NCI-H526 (cell line): ENCODE results near the gene GART.
"Not testable (repeated sequence)": the region's sequence is repeated elsewhere in the genome, so short reads cannot be mapped to it uniquely, and the experiment has no call there.

Experiments used
- DNase-seq, 2 experiments: peaks; one replicate each; lab custom pipeline; 2025; lab: John Stamatoyannopoulos, UW

Gene GART

DNA sequence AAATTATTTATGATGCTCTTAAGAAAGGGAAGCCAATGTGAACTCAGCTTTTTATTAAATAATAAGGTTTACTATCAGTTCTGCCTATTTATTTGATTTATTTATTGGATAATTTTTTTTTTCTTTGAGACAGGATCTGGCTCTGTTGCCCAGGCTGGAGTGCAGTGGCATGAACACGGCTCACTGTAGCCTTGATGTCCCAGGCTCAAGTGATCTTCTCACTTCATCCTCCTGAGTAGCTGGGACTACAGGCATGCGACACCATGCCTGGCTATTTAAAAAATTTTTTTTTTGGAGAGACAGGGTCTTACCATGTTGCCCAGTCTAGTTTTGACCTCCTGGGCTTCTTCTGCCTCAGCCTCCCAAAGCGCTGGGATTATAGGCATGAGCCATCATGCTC, 29.4 kb downstream of the GART start:
- no peak for DNase-seq

DNA sequence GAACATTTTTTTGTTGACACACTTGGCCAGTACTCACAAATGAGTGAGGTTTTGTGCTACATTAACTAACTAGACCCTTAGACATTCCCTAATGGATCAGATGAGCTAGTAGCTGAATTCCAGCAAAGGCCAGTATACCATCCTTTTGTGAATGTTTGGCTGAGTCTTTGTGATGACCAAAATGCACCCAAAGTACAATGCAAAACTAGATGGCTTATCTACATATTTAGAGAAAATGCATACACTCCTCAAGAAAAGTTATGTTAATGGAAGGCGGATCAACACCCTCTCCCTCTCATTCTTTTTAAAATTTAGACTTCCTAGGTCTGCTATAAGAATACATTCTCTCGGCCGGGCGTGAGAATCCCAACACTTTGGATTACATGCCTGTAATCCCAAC, 30.3 kb downstream of the GART start:
- no peak for DNase-seq

DNA sequence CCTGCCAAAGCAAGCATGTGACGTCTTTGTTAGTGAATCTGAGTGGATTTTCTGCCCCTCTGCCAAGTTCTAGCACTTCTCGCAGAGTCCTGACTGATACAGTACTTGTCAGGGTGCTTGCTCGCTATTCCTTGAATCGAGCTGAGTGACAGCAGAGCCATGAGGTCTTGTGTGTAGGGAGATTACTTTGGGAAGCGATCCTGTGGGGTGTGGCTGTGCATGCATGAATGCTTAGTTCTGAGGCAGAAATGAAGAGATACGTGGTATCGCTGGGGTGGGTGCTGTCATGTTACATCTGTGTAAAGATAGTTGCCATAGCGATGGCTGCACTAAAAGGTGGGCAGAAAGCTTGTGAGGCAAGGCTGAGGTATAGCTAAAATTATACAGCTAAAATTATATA, 31.1 kb downstream of the GART start:
- no peak for DNase-seq

DNA sequence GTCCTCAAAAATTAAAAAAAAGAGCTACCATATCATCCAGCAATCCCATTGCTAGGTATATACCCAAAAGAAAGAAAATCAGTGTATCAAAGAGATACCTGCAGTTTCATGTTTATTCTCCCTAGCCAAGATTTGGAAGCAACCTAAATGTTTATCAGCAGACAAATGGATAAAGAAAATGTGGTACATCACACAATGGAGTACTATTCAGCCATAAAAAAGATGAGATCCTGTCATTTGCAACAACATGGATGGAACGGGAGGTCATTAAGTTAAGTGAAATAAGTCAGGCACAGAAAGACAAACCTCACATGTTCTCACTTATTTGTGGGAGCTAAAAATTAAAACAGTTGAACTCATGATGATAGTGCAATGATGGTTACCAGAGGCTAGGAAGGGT, 34.9 kb downstream of the GART start:
- not testable (repeated sequence) for DNase-seq

DNA sequence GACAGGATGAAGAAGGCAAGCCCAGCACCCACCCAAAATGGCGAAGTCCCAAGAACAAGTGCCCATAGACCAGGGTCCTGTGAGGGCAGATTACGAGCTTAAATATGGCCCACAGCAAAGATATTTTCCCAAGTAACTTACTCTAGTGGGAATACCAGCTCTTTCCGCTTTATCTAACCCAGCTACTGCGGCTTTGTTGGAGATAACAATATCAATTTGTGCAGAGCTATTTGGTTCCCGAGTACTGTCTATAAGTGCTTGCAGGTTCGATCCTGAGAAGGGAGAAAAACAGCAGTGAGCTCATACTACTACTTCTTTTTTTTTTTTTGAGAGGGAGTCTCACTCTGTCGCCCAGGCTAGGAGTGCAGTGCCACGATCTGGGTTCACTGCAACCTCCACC, 36.1 kb downstream of the GART start:
- no peak for DNase-seq

DNA sequence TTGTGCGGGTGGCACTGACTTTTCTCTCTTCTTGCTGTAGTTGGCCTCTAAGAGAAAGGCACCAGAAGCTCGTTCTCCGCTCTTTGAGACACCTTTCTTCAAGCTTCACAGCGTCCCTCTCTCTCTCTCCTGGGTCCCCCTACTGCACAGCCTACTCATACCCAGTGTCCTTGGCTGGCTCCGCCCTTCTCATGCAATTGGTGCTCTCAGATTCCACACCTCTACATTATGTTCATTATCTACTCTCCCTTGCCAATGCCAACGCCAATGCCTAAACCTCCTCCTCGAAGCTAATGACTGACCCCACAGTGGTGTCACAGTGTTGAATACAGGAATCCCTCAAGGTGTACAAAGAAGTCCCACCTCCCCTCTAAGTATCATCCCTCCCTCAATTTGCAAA, 45.6 kb downstream of the GART start:
- DNase-seq, result no peak

DNA sequence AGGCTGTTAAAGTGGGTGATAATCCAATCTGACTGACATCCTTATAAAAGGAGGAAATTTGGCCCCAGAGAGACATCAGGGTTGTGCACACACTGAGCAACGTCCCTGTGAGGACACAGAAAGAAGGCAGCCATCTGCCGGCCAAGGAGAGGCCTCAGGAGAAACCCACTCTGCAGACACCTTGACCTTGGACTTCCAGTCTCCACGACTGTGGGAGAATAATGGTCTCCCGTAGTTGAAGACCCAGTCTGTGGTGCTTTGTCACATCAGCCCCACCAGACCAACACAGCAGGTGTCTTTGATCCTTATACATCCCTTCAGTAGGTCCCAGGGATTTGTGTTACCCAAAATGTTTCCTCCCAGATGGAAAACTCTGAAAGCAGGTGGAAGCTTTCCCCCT, 46.2 kb downstream of the GART start:
- no peak for DNase-seq

DNA sequence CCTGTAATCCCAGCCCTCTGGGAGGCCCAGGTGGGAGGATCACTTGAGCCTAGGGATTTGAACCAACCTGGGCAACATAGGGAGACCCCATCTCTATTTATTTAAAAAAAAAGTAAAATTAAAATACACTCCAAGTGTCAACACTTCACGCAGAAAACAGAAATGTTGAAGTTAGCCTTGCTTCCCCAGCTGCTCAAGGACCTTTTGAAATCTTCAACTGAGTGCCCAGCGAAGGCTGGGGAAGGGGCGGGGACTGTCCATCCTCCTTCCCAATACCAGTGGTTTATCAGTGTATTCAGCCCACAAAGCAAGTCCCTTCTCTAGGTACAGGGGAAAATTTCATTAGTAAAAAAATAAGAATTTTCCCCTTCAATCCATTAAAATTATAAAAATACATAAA, 48.2 kb downstream of the GART start:
- no peak for DNase-seq

DNA sequence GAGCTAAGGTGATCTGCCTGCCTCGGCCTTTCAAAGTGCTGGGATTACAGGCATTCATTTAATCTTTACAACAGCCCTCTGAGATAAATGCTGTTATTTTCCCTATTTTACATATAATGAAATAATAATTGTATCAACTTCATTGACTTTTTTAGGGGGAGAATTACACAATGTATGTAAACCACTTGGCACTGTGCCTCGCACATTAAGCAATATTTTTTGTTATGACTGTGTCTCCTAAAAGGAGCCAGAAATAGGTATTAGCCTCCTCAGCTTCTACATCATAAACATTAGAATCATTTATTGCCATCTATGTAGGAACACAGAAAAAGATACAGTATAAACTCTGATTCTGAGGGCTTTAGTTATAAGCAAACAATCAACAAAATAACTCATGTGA, 49.3 kb downstream of the GART start:
- DNase-seq, result no peak

DNA sequence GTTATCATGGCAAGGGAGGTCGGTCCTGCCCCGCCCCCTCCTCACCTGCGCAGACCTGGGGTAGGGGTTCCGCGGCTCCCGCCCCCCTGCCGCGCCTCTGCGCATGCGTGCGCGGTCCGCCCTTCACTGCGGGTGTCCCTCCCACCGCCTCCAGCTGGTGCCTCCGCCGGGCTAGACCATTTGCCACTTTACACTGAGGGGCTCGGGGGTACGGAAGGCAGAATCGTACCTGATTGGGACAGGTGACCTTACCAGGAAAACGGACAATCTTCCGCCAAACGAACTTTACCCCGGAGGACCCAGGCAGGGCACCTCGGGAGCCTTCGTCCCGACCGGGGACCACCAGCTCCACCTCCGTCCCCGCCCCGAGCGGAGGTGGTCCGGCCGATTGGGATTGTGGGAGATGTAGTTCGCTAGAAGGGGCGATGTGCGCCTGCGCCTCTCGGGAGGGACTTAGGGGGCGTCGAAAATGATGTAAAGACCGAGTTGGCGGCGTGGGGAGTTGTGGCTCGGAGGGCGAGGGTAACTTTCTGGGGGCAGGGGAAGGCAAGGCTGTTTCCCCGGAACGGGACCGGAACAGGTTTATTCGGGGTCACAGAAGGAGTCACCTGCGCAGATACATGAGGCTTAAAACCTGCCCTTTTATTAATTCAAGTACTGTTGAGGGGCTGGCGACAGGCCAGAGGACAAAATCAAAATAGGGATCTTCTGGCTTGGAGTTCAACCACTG, 50.4 kb downstream of the GART start, which contains the start of gene DNAJC28:
TSS of gene DNAJC28 (minus strand) at position 344 of the 730 bp plus-strand sequence. CDS start 2,323 bp downstream, outside the sequence.
- peak; percentile 88 to 94 for DNase-seq

DNA sequence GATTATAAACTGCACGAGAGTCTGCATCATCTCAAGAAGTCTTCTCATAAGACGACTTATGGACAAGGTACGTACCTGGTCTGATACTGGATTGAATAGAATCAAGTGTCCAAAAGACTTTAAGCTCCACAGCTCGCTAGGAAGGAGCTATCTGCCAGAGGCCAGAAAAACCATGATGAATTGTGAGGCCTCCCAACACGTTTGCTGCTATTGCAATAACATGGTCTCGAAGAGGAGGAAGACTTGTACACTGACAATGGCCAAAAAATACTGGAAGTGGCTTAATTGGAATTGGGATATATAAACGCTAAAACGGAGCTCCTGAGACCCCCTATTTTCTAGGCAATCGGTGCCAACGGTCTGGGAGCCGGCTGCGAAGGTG, 50.9 kb downstream of the GART start:
- no peak for DNase-seq

DNA sequence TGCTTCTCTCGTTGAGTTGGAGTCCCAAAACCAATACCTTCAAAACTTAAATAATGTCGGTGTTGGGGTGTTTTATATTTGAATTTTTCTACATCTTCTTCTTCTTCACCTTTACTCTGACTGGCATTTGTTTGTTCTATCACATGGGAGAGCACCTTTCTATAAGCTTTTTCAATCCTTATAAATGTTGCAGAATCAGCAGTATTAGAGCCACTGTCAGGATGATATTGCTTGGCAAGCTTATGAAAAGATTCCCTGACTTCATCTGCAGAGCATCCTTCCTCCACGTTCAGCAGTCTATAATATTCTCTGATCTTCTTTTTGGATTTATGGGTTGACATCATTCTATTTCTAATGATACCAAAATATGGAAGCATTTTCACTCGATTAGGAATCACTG, 53.0 kb downstream of the GART start:
- no peak for DNase-seq

DNA sequence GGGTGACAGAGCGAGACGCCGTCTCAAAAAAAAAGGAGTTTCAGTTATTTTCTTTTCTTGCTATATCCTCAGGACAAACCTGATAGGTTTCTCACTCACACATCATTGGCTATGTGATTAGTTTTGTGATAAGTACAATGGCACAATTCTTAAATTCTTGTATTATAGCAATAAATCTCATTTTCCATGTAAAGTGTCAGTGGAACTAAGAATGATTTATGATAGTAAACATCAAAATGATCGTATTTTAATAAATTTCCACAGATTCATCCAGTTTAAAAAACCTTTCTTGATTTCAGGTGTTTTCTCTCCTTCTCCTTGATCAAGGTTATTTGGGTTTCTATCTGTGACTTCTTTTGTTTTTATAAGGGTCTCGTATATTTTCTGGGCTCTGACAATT, 53.9 kb downstream of the GART start:
- DNase-seq, result no peak

DNA sequence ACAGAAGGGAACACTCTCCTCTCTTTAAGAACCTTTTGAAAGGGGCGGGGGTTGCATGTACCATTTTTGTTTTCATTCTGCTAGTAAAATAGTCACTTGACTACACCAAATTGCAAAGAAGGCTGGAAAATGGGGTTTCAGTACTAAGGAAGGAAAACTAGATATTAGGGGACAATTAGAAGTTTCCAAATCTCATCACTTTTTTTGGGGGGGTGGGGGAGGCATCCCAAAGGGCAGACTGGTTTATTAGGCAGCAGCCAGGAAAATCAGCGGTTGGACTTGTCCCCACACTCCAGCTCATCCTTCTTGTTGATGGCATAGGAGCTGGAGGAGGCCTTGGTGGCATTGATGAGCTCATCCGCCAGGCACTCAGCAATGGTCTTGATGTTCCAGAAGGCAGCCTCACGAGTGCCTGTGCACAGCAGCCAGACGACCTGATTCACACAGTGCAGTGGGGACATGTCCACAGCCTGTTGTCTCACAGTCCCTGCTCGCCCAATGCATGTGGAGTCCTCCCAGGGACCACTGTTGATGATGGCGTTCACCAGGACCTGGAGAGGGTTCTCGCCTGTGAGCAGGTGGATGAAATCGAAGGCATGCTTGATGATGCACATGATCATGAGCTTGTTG, 60.5 kb downstream of the GART start:
- no peak for DNase-seq

DNA sequence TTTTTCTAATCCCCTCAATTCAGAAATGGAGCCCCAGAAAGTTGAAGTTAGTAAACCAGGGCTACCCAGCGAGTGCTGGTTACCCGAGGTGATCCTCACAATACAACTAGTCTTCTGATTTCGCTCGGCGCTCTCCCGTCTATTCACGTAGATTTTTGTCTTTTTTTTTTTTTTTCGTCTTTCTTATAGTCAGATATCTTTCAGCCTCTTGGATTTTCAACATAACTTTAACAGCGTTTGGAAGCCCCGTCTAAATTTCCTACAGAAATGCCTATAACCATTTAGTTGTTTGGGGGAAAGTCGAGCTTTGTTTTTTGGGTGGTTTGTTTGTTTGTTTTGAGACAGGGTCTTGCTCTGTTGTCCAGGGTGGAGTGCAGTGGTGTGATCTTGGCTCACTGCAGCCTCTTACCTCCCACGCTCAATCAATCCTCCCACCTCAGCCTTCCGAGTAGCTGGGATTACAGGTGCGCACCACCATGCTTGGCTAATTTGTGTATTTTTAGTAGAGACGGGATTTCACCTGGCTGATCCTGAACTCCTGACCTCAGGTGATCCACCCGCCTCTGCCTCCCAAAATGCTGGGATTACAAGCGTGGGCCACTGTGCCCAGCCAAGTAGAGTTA, 61.3 kb downstream of the GART start:
- DNase-seq, result no peak

DNA sequence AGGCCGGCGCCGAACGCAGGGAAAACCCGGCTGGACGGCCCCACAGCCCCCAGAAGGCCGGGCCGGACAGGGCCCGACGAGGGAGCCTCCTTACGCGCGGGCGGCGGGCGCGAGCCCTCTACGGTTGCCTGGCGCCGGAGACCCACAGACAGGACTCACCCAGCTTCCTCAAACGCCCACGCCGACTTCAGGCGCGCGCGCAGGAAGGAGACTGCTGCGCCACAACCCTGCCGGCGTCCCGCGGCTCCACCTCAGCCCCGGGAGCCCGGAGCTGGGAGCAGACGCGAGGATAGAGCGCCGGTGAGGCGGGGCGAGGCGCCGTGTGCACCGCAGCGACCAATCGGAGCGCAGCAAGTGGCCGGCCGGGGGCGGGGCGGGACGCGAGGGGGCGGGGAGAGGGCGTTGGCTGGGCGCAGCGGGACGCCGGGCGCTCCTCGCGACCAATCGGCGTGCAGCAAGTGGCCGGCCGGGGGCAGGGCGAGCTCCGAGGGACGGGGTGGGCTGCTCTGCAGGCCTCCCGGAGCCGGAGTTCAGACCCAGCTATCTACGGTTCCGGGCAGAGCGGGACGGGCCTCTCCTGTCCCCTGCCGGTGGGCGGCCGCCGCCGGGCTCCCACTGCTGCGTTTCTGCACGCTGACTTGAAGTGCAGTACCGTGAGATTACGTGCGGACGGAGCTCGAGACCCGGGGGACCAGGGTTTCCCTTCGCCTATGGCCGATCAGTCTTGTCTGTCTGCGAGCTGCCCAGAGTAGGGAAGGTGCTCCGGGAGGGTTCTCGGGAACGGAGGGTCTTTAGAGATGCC, 62.0 kb downstream of the GART start, which contains the start of gene TMEM50B:
TSS of gene TMEM50B (minus strand) at position 296 of the 802 bp plus-strand sequence. CDS start 11,089 bp downstream, outside the sequence.
- peak; percentile 94 to 97 for DNase-seq

DNA sequence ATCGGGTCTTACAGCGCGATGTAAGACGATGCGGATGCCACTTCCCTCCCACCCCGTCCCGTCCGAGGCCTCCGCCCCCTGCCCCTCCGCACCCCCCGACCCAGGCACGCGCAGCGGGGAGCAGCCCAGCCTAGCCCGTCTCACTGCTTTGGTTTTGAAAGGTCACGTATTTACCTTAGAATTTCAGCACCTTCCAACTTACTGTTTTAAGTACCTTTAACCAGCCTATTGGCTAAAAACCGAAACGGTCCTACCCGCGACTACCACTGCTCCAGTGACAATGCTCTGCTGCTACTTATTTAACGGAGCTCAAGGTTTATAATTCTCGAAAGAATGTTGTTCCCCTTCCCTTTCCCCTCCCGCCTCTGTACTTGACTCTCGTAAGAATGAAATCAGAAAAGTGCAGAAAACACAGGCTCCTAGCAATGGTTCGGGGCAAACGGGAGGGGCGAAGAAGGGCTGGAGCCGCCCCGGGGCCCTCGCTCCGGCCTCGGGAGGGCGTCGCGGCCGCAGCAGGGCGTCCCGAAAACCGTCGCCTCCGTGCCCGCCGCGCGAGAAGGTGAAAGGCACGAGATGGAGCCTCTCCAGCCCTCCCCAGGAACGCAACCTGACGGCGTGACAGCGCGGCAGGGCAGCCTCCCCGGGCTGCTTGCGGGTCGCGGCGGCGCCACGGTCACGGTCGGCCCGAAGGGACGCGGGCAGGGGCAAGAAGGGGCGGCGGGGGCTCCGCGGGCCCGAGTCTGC, 62.8 kb downstream of the GART start:
- DNase-seq, result peak in 1 of 2 experiments; percentile 74

DNA sequence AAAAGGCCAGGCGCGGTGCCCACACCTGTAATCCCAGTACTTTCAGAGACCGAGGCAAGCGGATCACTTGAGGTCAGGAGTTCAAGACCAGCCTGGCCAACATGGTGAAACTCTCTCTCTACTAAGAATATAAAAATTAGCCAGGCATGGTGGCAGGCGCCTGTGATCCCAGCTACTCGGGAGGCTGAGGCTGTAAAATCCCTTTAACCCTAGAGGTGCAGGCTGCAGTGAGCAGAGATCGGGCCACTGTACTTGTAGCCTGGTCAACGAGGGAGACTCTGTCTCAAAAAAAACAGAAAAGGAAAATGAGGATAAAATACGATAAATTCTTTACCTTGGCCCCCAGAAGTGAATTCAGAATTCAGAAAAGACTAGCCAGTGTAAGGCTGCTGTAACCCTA, 63.7 kb downstream of the GART start:
- no peak for DNase-seq

DNA sequence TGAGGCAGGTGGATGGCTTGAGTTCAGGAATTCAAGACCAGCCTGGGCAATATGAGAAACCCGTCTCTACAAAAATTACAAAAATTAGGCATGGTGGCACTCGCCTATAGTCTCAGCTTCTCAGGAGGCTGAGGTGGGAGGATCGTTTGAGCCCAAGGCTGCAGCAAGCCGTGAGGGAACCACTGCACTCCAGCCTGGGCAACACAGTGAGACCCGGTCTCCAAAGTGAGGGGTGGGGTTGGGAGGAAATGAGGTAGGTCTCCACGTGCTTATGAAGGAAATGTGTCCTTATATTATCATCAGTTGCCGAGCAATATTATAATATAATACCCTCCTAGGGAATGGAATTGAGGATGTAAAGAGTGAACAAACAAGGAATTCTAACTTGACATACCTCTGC, 64.9 kb downstream of the GART start:
- no peak for DNase-seq

DNA sequence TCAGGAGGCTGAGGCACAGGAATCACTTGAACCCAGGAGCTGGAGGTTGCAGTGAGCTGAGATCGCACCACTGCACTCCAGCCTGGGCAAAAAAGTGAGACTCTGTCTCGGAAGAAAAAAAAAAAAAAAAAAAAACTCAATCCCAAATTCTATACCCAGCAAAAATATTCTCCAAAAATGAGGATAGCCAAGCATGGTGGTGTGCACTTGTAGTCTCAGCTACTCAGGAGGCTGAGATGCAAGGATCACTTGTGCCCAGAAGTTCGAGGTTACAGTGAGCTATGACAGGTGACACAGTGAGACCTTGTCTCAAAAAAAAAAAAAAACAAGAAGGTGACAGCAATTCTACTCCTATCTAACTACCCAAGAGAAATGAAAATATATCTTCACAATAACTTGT, 68.6 kb downstream of the GART start:
- no peak for DNase-seq

DNA sequence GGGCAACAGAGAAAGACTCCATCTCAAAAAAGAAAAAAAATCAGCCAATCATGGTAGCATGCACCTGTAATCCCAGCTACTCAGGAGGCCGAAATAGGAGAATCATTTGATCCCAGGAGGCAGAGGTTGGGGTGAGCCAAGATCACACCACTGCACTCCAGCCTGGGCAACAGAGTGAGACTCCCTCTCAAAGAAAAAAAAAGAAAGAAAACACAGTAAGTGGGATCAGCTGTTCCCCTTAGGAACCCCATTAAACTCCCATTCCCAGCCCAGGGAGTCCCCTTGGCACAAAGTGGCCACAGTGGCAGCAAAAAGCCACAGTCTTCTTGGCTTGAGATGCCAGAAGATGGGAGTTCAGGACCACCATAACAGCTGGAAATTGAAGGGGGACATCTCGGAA, 71.2 kb downstream of the GART start:
- no peak for DNase-seq

DNA sequence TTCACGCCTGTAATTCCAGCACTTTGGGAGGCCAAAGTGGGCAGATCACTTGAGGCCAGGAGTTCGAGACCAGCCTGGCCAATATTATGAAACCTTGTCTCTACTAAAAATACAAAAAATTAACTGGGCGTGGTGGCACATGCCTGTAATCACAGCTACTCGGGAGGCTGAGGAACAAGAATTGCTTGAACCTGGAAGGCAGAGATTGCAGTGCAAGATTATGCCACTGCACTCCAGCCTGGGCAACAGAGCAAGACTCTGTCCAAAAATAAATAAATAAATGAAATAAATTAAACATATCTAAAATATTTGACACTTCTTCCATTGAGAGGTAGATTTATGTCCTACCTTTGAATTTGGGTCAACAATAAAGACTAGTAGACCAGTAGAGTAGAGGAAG, 72.7 kb downstream of the GART start:
- not testable (repeated sequence) for DNase-seq
